ENCODE measurements around the gene SNRPE. TPM values are rescaled to one million over a fixed set of nuclear protein-coding genes. Genes with fewer than 3 reads are reported as not detected.

Gene SNRPE
- total RNA-seq, 1 experiment from 2014 or later: 288 TPM

DNA sequence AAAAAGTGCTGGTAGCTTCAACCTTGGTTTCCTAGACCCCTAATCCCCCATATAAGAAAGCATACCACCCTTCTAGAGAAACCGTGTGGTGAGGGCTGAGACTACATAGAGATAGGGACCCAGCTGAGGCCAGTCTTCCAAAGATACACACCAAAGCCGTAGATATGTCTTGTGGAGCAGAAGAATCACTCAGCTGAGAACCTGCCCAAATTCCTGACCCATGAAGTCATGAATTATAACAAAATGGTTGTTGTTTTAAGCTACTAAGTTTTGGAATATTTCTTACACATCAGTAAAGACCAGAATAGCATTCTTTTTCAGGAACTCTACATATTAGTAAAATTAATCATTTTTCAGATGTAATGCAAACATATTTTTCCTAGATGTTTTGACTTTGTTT is 3.3 kb upstream of the SNRPE start:
- intact Hi-C loops (cut with micrococcal nuclease): no loop called here
- DNase-seq (ENCODE audit: low read depth, low spot score) (no peak), ATAC-seq (no peak)
- Histone ChIP-seq H3K4me3 (replicated peaks in 1 of 2; ENCODE audit: low read depth in 1 of 2, low read length in 2 of 2) (no peak overlapping the region), H3K4me1 (ENCODE audit: control insufficient read depth in 1 of 2, insufficient read depth in 2 of 2, low read length in 2 of 2) (peaks cover 4 to 20% of the 10 kb centered on the region in 2 experiments; a peak in 3 of 4 replicates), H3K27ac (ENCODE audit: low read depth, low read length) (no peak overlapping the region), H4K20me1 (ENCODE audit: insufficient read depth) (no peaks in the 10 kb centered on the region), H2AFZ (ENCODE audit: low read depth, low read length, poor library complexity, severe bottlenecking) (no peak overlapping the region), H3K9ac (ENCODE audit: low read length) (no peak overlapping the region), H3K27me3 (ENCODE audit: insufficient read depth, low read length) (no peaks in the 10 kb centered on the region), H3K4me2 (ENCODE audit: low read length) (no peak overlapping the region), H3K36me3 (ENCODE audit: control insufficient read depth in 1 of 2, insufficient read depth in 2 of 2, low read length in 2 of 2) (peaks cover 6 to 17% of the 10 kb centered on the region in 2 experiments; a peak in 3 of 4 replicates), H3K79me2 (ENCODE audit: insufficient read depth, low read length) (peaks cover 16% of the 10 kb centered on the region), H3K9me3 (ENCODE audit: control insufficient read depth in 1 of 2, insufficient read depth in 1 of 2, low read depth in 1 of 2, low read length in 2 of 2) (no peaks in the 10 kb centered on the region), H3K9me2 (ENCODE audit: insufficient read depth) (no peaks in the 10 kb centered on the region)
- POLR2A ChIA-PET: no interaction called here
- BruUV-seq (replicated peaks): no TSS peak
- TF ChIP-seq RAD21 (IDR thresholded peaks at IDR 0.05; ENCODE audit: low read depth): no peak
- TF ChIP-seq CTCF (IDR thresholded peaks at IDR 0.05 in 2 of 3, conservative IDR thresholded peaks at IDR 0.05 in 1 of 3; ENCODE audit: borderline replicate concordance in 1 of 3, insufficient read depth in 1 of 3, low read depth in 2 of 3, low read length in 2 of 3): no peak
- TF ChIP-seq JUND (IDR thresholded peaks at IDR 0.05): no peak
- no peak for TF ChIP-seq SP1 (IDR thresholded peaks at IDR 0.05; ENCODE audit: low read depth)
- no peak for TF ChIP-seq SIN3A (IDR thresholded peaks at IDR 0.05; ENCODE audit: low read depth)
- no peak for TF ChIP-seq REST (IDR thresholded peaks at IDR 0.05; ENCODE audit: low read depth)
- no peak for TF ChIP-seq POLR2AphosphoS5 (IDR thresholded peaks at IDR 0.05; ENCODE audit: low read depth, low read length)
- TF ChIP-seq EGR1 (IDR thresholded peaks at IDR 0.05; ENCODE audit: low read depth): no peak
- TF ChIP-seq ELF1 (IDR thresholded peaks at IDR 0.05; ENCODE audit: borderline replicate concordance, low read depth): no peak
- no peak for TF ChIP-seq CEBPB (IDR thresholded peaks at IDR 0.05; ENCODE audit: low read depth)
- no peak for TF ChIP-seq EZH2 (IDR thresholded peaks at IDR 0.05)
- no peak for TF ChIP-seq EZH2phosphoT487 (IDR thresholded peaks at IDR 0.05; ENCODE audit: borderline replicate concordance)
- TF ChIP-seq ZNF274 (IDR thresholded peaks at IDR 0.05; ENCODE audit: low read depth, low read length): no peak
- no peak for TF ChIP-seq YY1 (IDR thresholded peaks at IDR 0.05; ENCODE audit: extremely low read depth, insufficient replicate concordance, low read depth, low read length)
- no peak for TF ChIP-seq MAX (IDR thresholded peaks at IDR 0.05)
- RAD21 ChIA-PET (ENCODE audit: low non-redundant PET in 1 of 2, low total read pairs in 2 of 2, uncharacterized antibody in 2 of 2, unreplicated experiment in 2 of 2): interaction anchor here (0.6 to 0.7 kb wide), 2 partner anchors 134 to 269 kb away, joined by 3 to 4 read pairs; no protein-coding TSS in a partner anchor
- CTCF ChIA-PET: interaction anchor here (1.0 to 1.4 kb wide), 5 partner anchors 13 to 541 kb away, joined by 3 to 4 read pairs (median 3); no protein-coding TSS in a partner anchor
